ENCODE measurements around the gene CABLES1. TPM values are rescaled to one million over a fixed set of nuclear protein-coding genes. Genes with fewer than 3 reads are reported as not detected.
A peak's percentile ranks its signal among the peaks of the same experiment; 100 is the strongest.
"Not testable (repeated sequence)": the region's sequence is repeated elsewhere in the genome, so short reads cannot be mapped to it uniquely, and the experiment has no call there.

Gene CABLES1
- total RNA-seq, 6 experiments from 2014 or later: 7.4 to 21.5 (median 11.3) TPM

GRCh38 chr18:23284629-23285028 is 149.3 kb downstream of the CABLES1 start:
- TF ChIP-seq POLR2A (IDR thresholded peaks at IDR 0.05): no peak
- TF ChIP-seq CTCF (IDR thresholded peaks at IDR 0.05): no peak
- Histone ChIP-seq H3K9me3 (no peaks in the 10 kb centered on the region), H3K4me1 (no peaks in the 10 kb centered on the region), H3K36me3 (no peaks in the 10 kb centered on the region), H3K27ac (no peak overlapping the region), H3K4me3 (no peak overlapping the region), H3K27me3 (no peaks in the 10 kb centered on the region)
- no peak for ATAC-seq
- DNase-seq: no peak
- intact Hi-C loops (cut with DNase I): no loop called here
- 88% methylated on average over 2 of the region's 2 CpGs for WGBS (ENCODE audit: insufficient coverage, low coverage, low lambda C conversion rate, missing lambda C conversion rate)

GRCh38 chr18:23285581-23285980 is 150.3 kb downstream of the CABLES1 start:
- H3K27me3 ChIP-seq; intact Hi-C loops (cut with DNase I); DNase-seq; ATAC-seq; H3K9me3 ChIP-seq; H3K36me3 ChIP-seq; H3K4me3 ChIP-seq; H3K27ac ChIP-seq; H3K4me1 ChIP-seq: not testable (repeated sequence)
- WGBS (ENCODE audit: insufficient coverage, low coverage, low lambda C conversion rate, missing lambda C conversion rate): 85% methylated on average over 10 of the region's 12 CpGs

GRCh38 chr18:23291456-23292205 is 156.3 kb downstream of the CABLES1 start:
- H3K36me3 ChIP-seq: no peaks in the 10 kb centered on the region
- no peak overlapping the region for H3K4me3 ChIP-seq
- ATAC-seq: peak in 1 of 4 donors; percentile 18
- TF ChIP-seq CTCF (IDR thresholded peaks at IDR 0.05) (no peak), POLR2A (IDR thresholded peaks at IDR 0.05) (no peak)
- no peaks in the 10 kb centered on the region for H3K27me3 ChIP-seq
- no peak overlapping the region for H3K27ac ChIP-seq
- DNase-seq: no peak
- no CpG with 5 or more reads among the region's 4 CpGs for WGBS (ENCODE audit: insufficient coverage, low coverage, low lambda C conversion rate, missing lambda C conversion rate)
- no peaks in the 10 kb centered on the region for H3K9me3 ChIP-seq
- H3K4me1 ChIP-seq: no peaks in the 10 kb centered on the region
- intact Hi-C loops (cut with DNase I): no loop called here

- Histone ChIP-seq H3K4me3 (no peak overlapping the region), H3K9me3 (no peaks in the 10 kb centered on the region), H3K4me1 (no peaks in the 10 kb centered on the region), H3K27ac (no peak overlapping the region), H3K36me3 (no peaks in the 10 kb centered on the region), H3K27me3 (no peaks in the 10 kb centered on the region)
- WGBS (ENCODE audit: insufficient coverage, low coverage, low lambda C conversion rate, missing lambda C conversion rate): 53% methylated on average over 4 of the region's 6 CpGs
- intact Hi-C loops (cut with DNase I): no loop called here
- no peak for DNase-seq
- no peak for ATAC-seq
- TF ChIP-seq CTCF (IDR thresholded peaks at IDR 0.05) (no peak), POLR2A (IDR thresholded peaks at IDR 0.05) (no peak)
Observed at GRCh38 chr18:23300231-23300805, 165.0 kb downstream of the CABLES1 start.

- TF ChIP-seq CTCF (IDR thresholded peaks at IDR 0.05): no peak
- no peak for TF ChIP-seq POLR2A (IDR thresholded peaks at IDR 0.05)
- WGBS (ENCODE audit: insufficient coverage, low coverage, low lambda C conversion rate, missing lambda C conversion rate): 96% methylated on average over 4 of the region's 5 CpGs
- H3K4me1 ChIP-seq: no peaks in the 10 kb centered on the region
- H3K27me3 ChIP-seq: no peaks in the 10 kb centered on the region
- H3K27ac ChIP-seq: no peak overlapping the region
- ATAC-seq: no peak
- no peak for DNase-seq
- no peaks in the 10 kb centered on the region for H3K36me3 ChIP-seq
- no peak overlapping the region for H3K4me3 ChIP-seq
- intact Hi-C loops (cut with DNase I): no loop called here
- H3K9me3 ChIP-seq: no peaks in the 10 kb centered on the region
Observed at GRCh38 chr18:23301972-23302371, 166.7 kb downstream of the CABLES1 start.
